Inferior parietal cortex (tissue), 1 donor: Measurements from ENCODE around the gene PRPS1L1.

Source experiments
- DNase-seq: peaks from one replicate; pipeline ENCODE4 v3.0.0-alpha.2; 2016; ENCODE audit errors: extremely low spot score

The PRPS1L1 gene

DNA sequence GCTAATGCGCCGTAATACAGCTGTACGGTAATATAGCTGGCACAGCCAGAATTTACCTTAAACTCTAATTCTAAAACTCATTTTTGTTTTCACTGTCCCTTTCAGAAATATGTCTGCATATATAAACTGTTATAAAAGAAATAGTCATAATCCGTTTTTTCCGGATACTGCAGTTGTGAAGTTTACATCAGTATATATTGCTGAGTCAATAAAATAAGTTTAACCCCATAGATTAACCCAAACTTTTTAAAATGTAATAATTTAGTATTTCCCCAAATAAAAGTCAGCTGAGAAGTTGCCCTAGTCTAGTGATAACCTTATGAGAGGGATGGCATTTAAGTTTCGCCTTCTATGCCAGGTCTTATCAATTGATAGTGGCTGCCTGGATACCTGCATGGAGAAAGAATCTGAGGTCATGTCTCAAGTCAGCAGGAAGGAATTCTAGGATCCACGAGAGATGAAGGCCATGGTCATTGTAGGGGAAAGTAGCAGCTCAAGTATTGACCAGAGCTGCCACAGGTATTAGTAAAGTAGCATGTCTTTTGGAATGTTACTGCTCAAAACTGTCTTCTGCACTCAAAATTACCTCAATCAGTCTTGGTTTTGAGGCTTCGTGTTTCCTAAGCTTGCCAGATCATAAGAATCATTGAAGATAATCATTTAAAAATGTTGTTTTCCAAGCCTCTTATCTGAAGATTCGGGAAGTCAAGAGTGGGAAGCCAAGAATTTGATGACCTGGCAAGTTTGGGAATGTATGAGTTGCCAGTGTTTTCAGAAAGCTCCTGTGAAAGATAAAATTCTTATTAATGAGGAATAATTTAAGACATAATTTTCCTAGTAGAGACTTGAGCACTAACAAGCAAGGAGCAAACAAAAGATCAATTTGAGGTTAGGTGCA lies 10.8 kb downstream of the PRPS1L1 start:
- DNase-seq = no peak

DNA sequence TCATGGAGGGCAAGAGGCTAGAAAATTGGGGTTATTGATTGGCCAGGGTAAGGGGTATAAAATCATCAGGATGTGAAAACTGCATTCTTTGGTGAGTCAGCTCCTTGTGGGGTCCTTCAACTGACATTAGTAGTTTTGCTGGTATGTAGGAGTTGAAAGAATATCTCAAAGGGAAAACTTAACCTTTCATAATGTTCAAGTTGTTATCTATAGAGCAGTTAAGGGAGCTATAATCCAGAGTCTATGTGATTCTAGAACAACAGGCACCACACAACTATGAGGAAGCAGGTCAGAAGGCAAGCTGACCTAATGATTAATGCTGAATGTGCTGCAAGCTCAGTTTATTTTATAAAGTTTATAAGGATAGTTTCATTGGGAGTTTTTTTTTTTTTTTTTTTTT lies 13.7 kb downstream of the PRPS1L1 start:
- no peak for DNase-seq

DNA sequence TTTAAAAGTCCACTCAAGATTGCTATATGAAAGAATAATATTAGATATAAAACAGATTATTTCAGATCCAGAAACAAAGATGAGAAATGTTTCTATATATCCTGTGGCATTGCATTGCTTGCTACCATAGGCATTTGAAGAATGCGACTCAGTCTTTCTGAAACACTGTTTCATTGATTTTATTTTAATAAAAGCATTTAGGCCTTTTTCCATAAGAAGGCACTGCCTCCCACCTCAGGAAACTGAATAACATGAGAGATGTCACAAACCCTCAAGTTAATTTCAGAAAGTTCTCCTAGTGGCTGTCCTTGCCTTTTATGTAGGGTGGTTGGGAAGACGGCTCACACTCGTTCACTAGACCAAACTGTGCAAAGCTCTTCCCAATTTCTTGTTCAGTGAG lies 23.3 kb downstream of the PRPS1L1 start:
- DNase-seq = no peak

DNA sequence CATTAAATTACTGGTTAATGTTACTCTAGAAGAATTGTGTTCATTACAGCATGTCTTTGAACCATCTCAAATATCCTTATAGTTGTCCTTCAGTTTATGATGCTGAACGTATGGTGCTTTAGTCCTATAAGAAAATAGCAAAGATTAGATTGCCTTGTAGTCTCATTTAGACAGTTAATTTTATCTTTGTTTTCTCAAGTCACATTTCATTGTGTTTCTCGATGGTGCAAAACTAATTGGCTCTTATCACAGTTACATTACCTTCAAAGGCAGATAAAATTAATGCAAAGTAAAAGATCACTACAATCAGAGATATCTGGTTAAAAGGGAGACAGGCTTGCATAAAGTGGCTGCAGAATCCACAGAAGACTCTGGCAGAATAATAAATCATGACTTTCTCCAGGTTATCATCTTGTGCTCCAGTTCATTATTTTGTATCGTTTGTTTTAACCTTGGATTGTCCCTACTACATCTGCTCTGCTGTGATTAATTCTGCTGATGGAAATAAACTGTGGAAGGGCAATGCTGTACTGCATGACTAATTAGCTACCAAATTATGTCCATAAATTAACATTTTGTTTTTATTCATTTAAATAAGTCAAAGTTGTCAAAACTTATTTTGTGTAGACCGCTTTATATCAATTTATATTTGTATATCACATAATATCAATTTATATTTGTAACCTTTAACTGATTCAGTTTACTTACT lies 24.2 kb downstream of the PRPS1L1 start:
- no peak for DNase-seq

DNA sequence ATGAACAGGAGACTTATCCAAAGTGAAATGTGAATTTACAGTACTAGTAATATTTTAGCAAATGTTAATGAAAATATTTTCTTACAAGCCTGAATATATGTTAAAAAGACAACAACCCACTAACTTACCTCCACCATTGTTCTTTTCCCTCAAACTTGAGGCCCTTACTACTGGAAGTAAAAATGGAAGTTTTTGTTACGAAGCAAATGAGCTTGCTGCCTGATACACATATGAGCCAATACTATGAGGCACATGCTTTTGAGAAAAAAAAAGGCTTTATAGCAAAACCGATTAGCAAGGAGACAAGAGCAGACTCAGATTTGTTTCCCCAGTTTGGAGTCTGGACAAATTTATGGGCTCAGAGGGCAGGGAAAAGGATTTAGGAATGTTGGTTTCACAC lies 29.0 kb downstream of the PRPS1L1 start:
- no peak for DNase-seq

DNA sequence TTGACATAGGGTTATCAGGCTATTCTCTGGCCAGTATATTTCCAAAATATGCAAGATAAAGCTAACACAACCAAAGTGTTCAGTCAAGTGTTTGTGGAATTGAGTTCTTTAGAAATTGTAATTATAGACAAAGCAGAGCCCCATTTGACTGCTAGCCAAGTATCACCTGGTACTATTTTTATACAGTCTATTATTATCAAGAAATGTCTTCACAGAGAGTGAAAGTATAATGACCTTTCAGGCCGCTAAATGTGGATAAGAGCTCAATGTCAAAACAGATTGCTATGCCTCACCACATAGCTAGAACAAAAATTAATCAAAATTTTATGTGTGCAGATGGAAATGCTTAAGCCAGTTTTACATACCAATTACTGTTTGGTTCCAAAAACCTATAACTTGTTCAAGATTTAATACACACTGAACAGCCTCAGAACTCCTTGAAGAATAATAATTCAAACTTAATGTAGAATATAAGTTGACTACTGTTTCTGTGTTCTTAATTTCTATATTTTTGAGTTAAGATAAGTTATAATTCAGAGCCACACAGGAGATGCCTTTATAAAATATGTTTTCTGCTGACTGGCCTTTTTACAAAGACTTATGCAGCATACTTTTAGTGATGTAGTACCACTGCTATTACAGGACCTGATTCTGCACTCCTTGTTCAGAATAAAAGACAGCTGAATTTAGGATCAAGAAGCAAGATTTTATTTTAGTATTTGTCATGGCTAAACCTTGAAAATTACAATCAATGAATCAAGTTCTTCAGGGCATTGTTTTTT lies 31.0 kb downstream of the PRPS1L1 start:
- DNase-seq = no peak

DNA sequence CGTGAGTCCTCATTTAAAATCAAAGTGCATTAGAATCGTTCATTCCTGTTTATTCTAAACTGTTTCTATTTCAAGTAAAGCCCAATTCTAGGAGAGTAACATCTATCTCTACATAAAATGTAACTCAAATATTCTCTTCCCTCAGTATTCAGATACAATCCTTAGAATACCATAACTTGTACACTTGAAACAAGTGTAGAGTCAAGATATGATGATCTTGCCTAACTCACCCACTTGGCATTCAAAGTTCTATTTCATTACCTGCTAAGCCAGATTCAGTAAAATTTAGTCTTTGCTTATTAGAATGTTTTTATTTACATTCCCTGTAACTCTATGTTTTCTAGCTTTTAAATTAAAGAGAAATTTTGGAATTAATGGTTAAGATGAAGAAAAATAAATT lies 31.6 kb downstream of the PRPS1L1 start:
- DNase-seq = no peak

DNA sequence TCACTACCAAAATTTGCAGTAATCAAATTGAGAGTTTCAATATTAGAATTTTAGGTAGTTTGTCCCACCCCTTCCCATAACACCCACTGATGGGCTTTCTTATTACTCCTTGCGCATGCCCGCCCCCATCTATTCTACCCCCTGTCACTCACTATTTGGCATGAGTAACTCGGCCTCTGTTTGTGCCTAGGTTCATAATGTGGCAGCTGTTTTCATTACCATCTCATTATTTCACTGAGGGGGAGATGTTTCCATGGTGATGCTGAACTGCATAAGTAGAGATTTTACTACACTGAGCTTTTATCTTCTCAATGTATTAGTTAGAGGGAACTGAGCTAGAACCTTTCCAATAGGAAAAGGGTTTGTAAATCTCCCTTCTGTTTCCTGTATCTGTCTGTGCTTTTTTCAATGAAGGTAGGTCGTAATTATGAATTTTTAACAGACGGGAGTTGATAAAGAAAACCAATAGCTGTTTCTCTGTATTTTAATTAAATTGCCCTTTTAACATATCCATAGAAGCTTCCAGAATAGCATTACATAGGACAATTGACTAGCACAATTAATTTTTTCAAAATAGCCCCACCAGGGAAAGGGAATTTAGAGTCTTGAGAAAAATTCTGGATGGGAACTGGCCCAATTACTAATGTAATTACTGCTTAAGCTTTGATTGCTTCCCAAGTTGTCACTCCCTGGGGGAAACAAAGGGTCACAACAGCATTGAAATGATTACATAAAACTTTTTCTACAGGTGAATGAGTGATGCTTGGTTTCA lies 33.4 kb downstream of the PRPS1L1 start:
- no peak for DNase-seq

DNA sequence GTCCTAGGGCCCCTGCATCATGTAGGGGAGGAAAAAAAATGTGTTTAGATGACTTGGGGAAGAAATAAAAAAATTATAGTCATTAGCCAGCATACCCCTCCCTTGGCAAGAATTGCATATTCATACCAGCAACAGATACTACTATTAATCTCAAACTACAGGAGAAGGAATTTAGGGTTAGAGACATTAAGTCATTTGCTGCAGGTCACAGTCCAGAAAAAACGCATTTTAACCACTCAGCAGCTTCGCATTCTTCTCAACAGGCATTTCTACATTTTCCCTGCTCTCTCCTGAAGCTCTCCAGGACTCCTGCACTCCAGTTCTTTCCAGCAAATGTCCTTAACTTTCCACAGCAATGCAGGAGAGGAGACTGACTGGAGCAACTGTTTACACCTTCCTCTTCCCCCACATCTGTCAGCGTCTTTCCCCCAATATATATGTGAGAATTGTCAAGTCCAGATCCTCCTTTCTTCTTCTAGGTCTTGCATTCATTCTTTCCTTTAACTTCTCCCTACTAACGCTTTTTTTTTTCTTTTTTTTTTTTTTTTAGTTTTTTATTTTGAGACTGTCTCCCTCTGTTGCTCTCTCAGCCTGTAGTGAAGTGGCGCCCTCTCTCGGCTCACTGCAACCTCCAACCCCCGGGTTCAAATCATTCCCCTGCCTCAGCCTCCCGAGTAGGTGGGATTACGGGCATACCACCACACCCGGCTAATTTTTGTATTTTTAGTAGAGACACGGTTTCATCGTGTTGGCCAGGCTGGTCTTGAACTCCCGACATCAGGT lies 35.6 kb downstream of the PRPS1L1 start:
- no peak for DNase-seq

DNA sequence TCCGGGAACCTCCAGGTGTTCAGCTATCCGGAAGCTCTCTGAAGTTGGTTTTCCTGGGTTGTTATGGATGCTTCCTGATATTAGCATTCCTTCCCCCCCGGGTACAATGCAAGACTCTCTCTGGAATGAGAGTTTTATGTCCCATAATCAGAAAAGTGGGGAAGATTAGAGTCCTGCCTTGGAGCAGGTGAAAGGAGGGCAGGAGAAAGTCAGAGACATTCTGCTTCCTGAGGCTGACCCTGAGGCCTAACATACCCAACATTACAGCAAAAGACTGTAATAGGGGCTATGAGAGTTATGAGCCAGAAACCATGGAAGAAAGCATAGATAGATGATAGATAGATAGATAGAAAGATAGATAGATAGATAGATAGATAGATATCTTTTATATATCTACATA lies 36.9 kb downstream of the PRPS1L1 start:
- DNase-seq = no peak

DNA sequence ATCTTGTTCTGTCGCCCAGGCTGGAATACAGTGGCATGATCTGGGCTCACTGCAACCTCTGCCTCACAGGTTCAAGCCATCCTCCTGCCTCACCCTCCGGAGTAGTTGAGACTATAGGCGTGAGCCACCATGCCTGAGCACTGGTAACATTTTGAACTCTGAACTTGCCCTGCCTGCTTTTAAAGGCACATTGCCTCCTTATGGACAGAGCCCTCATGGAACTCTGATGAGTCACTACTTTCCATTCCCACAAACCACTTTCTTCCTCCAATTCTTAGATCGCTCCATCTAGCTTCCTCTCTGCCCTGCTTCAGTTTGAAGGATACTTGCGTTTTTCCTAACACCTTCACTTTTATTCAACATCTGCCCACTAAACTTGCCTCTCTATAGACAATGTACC lies 38.1 kb downstream of the PRPS1L1 start:
- DNase-seq = no peak

DNA sequence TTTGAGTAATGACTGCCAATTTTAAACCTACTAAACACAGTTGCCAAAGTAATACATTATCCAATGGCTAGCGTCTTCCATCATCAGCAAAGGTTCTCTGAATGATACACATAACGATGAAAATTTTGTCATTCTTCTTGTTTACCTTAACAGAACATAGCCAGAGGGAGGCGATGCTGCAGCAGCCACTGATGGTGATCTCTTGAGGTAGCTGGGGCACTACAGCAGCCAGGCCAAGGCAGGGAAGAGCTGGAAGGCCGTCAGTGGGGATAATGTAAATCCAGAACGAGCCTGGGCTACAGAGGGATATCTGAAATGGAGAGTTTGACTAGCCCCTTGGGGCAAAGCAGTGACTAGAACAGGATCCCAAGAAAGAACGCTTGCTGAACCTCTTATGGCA lies 38.8 kb downstream of the PRPS1L1 start:
- DNase-seq = no peak

DNA sequence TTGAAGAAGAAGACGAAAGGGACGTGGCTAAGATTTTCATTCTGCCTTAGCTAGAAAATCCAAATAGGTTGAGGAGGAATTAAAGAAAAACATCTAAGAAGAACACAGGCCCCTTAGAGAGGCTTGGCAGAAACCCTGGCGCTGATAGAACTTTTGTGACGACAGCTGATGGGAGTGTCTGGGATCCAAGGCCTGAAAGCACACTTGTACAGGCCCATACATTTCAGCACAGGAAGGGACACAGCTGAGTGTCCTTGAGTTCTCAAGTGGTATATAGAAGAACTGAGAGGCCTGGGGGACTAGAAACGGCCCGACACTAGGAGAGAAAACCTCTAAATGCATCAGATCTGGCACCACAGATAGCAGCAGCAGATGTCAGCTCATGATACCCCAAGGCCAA lies 39.5 kb downstream of the PRPS1L1 start:
- no peak for DNase-seq

DNA sequence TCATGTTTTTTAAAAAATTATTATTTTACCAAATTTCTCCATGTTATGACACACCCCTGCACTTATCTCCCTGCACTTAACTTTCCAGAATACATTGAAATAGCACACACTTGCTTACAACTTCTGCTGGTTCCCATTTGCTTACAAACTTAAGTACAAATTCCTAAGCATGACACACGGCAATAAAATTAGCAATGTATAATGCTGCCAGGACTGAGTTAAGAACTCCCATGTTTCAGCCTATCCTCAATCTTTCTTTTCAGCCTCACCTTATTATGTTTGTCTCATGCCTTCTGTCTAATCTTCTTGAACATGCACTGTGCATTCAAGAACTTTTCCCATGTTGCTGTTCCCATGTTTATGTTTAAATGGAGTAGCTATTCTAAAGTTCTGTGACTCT lies 40.8 kb downstream of the PRPS1L1 start:
- DNase-seq = no peak

DNA sequence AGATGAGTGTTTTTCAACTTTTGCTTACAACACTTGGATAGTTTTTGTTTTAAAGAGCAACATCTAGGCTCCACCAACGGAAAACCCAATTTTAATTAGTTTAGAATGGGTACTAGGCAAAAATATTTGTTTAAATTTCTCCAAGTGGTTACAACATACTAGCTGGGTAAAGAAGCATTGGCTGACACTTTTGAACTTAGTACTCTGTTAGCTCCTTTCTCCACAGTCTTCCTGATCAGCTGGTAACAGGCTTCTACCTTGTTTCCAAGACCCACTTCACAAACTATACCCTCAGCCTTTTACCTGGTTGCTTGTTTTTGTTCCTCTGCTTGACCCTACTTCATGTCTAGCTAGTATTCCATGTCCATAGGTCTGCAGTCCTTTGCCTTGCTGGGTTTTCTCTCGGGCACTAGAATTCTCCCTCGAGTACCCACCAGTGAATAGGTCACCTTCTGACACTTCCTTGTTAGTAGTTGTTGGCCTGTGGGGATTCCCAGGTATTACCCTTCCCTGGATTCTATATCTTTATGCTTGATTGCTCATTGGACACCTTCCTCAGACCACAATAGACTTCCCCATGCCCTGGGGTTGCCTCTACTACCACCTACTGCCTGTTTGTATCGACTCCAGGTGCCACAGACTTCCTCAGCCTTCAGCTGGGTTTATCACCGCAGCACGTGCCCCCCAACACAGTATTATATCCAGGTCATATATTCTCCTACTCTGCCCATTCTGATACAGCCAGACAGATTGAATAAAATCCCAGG lies 42.0 kb downstream of the PRPS1L1 start:
- no peak for DNase-seq

DNA sequence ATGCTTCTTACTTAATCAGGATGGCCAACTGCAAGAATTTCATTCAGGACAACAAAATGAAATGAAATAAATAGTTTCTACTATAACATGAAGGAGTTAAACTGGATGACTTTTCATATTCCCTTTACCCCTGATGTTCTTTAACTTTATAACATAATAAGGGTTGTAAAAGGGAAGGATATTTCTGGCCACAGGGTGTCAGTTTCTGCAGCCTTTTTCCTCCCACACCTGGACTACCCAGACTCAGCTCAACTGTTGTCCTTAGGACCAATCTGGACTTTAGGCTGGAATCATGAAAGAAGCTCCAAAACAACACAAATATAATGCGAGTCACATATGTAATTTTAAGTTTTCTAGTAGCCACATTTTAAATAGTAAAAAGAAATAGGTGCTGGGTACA lies 43.4 kb downstream of the PRPS1L1 start:
- no peak for DNase-seq

DNA sequence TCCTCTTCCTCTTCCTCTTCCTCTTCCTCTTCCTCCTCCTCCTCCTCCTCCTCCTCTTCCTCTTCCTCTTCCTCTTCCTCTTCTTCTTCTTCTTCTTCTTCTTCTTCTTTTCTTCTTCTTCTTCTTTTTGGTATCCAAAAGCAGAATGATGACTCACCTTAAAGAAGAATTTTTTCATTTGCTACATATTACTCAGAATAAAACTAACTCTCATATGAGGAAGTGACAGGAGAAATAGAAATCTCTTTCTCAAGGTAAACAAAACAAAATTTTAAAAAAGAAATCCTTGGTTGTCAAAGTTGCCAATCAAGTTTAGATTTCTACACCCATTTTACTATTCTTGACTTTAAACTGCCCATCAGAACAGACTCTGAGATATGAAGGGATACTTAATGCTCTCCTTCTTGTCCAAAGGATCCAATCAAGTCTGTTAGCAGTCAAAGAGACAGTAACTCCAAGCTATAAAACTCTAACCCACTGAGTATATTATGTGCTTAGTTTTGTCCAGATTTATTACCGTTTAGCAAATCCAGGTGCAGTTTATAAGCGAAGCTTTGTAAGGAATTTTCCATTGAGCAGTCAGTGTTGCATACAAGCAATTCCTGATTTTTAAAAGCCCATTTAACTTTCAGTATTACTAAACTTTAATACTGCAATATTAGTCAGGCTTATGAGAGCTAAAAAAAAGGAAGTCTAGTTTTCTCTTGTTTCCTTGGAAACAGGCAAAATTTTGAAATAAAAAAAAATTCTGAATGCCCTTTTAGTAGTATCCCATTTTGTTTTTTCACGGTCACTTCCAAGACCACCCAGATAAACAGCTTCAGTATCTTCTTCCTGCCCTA lies 44.2 kb downstream of the PRPS1L1 start:
- no peak for DNase-seq

DNA sequence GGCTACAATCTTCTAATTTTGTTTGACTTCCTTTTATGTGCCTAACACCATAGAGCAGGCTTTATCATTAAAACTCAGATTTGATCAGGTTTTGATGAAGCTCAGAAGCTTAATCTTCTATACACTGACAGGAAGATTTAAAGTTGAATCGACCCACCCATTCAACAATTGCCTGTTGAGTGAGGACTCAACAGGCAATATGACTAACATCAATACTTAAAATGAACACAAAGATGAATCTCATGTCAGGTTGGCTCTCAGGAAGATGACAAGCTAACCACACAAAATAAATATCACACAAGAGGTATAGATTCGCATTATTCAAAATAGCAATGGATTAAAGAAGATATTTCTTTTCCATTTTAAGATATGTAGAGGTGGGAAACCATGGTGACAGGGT lies 50.7 kb downstream of the PRPS1L1 start:
- no peak for DNase-seq
